H1 (cell line): Measurements from ENCODE around the gene KCTD4. TPM values are rescaled to one million over a fixed set of nuclear protein-coding genes. Genes with fewer than 3 reads are reported as not detected.

ENCODE experiments used
- CTCF ChIA-PET: fragments of 300-600 bp; sonication (Branson Sonifier 250); formaldehyde crosslinking; loops from one replicate; lab custom pipeline; 2021; ENCODE audit not compliant: partially characterized antibody; lab: Charles Lee
- POLR2A ChIA-PET: fragments of 300-600 bp; sonication (Branson Sonifier 250); formaldehyde crosslinking; loops from one replicate; lab custom pipeline; 2021; ENCODE audit warnings: inconsistent platforms; ENCODE audit not compliant: partially characterized antibody; lab: Charles Lee
- DNase-seq, 2 experiments: peaks; one replicate each; pipeline versions ENCODE4 v3.0.0 to v3.0.0-alpha.2; 2010 to 2022; ENCODE audit warnings: low spot score in 2 of 2, low read depth in 1 of 2, mixed read lengths in 1 of 2
- FAIRE-seq: peaks from 2 replicates; lab custom pipeline; 2011; peaks lifted over from hg19 to GRCh38; lab: Jason Lieb, UNC
- H2AFZ ChIP-seq: 2 replicates; pipeline ENCODE4 v1.8.1; 2012; ENCODE audit warnings: low read length, inconsistent platforms
- H2AK5ac ChIP-seq: 2 replicates; pipeline ENCODE4 v1.6.1; 2013; ENCODE audit warnings: low read depth, low read length
- H2BK120ac ChIP-seq: replicated peaks from 2 replicates; pipeline ENCODE3; 2013; ENCODE audit warnings: low read depth, low read length, inconsistent platforms
- H2BK12ac ChIP-seq: 2 replicates; pipeline ENCODE4 v1.6.1; 2013; ENCODE audit warnings: low read depth, low read length
- H2BK15ac ChIP-seq: 2 replicates; pipeline ENCODE4 v1.6.1; 2013; ENCODE audit warnings: low read length
- H2BK20ac ChIP-seq: 2 replicates; pipeline ENCODE4 v1.6.1; 2013; ENCODE audit warnings: low read length
- H2BK5ac ChIP-seq: 2 replicates; pipeline ENCODE4 v1.6.1; 2013; ENCODE audit warnings: low read depth, low read length
- H3K14ac ChIP-seq: 2 replicates; pipeline ENCODE4 v1.6.1; 2013; ENCODE audit warnings: inconsistent platforms; ENCODE audit not compliant: insufficient read length
- H3K18ac ChIP-seq: 2 replicates; pipeline ENCODE4 v1.6.1; 2013; ENCODE audit warnings: low read length; ENCODE audit errors: extremely low read depth
- H3K23ac ChIP-seq: 2 replicates; pipeline ENCODE4 v1.6.1; 2013; ENCODE audit warnings: inconsistent platforms; ENCODE audit not compliant: insufficient read length
- H3K23me2 ChIP-seq: 2 replicates; pipeline ENCODE4 v1.6.1; 2013; ENCODE audit warnings: low read depth, low read length
- H3K27ac ChIP-seq: 2 replicates; pipeline ENCODE4 v1.6.1; 2011; ENCODE audit warnings: low read depth, low read length, inconsistent platforms
- H3K27me3 ChIP-seq, 4 experiments: replicated peaks in 1 of 4; 1 replicate in 1 of 4; 2 replicates in 3 of 4; pipeline versions ENCODE4 v1.6.1 to v1.8.1; 2011 to 2013; ENCODE audit warnings: low read length in 3 of 4, mild to moderate bottlenecking in 3 of 4, inconsistent platforms in 2 of 4, mixed read lengths in 2 of 4, moderate library complexity in 1 of 4; ENCODE audit not compliant: control insufficient read depth in 3 of 4, insufficient read depth in 3 of 4; ENCODE audit errors: extremely low read depth in 1 of 4
- H3K36me3 ChIP-seq, 4 experiments: 2 replicates each; pipeline versions ENCODE4 v1.6.1 to v1.8.1; 2011 to 2013; ENCODE audit warnings: mild to moderate bottlenecking in 4 of 4, low read length in 3 of 4, moderate library complexity in 2 of 4, control low read depth in 1 of 4, inconsistent platforms in 1 of 4; ENCODE audit not compliant: insufficient read depth in 4 of 4, control insufficient read depth in 2 of 4
- H3K4ac ChIP-seq: replicated peaks from 2 replicates; pipeline ENCODE3; 2013; ENCODE audit warnings: low read length, low read depth, mixed read lengths, inconsistent platforms; ENCODE audit not compliant: insufficient read length
- H3K4me1 ChIP-seq, 4 experiments: replicated peaks in 1 of 4; 1 replicate in 1 of 4; 2 replicates in 3 of 4; pipeline versions ENCODE4 v1.6.1 to v1.8.1; 2011 to 2013; ENCODE audit warnings: low read length in 3 of 4, inconsistent platforms in 2 of 4, mixed read lengths in 1 of 4; ENCODE audit not compliant: insufficient read depth in 4 of 4, control insufficient read depth in 3 of 4
- H3K4me2 ChIP-seq, 2 experiments: 2 replicates each; pipeline versions ENCODE4 v1.6.1 to v1.8.1; 2011 to 2013; ENCODE audit warnings: low read depth in 2 of 2, low read length in 2 of 2, control low read depth in 1 of 2, inconsistent platforms in 1 of 2, mild to moderate bottlenecking in 1 of 2; ENCODE audit not compliant: insufficient read depth in 1 of 2
- H3K4me3 ChIP-seq, 4 experiments: fragments of 200-600, 300-600 bp in 1 of 4; sonication (generic), shearing (Covaris generic), sonication (Bioruptor Twin) in 1 of 4; 2 replicates each; pipeline versions ENCODE4 v1.5.1 to v1.8.1; 2011 to 2016; ENCODE audit warnings: low read length in 4 of 4, low read depth in 3 of 4, control low read depth in 2 of 4, inconsistent platforms in 2 of 4, mild to moderate bottlenecking in 2 of 4, mixed read lengths in 1 of 4, moderate library complexity in 1 of 4; ENCODE audit not compliant: insufficient read depth in 2 of 4; ENCODE audit errors: extremely low read depth in 1 of 4
- H3K56ac ChIP-seq: replicated peaks from 2 replicates; pipeline ENCODE3; 2013; ENCODE audit warnings: low read depth, mild to moderate bottlenecking, mixed read lengths, low read length, inconsistent platforms; ENCODE audit not compliant: insufficient read length
- H3K79me1 ChIP-seq: 2 replicates; pipeline ENCODE4 v1.6.1; 2013; ENCODE audit warnings: low read depth, low read length, control low read depth
- H3K79me2 ChIP-seq, 2 experiments: 2 replicates each; pipeline versions ENCODE4 v1.6.1 to v1.8.1; 2012 to 2013; ENCODE audit warnings: low read length in 2 of 2, mild to moderate bottlenecking in 2 of 2, inconsistent platforms in 1 of 2; ENCODE audit not compliant: insufficient read depth in 2 of 2, control insufficient read depth in 1 of 2
- H3K9ac ChIP-seq, 4 experiments: replicated peaks in 1 of 4; 1 replicate in 1 of 4; 2 replicates in 3 of 4; pipeline versions ENCODE4 v1.6.1 to v1.8.1; 2011 to 2013; ENCODE audit warnings: low read depth in 3 of 4, low read length in 3 of 4, control low read depth in 2 of 4, mild to moderate bottlenecking in 2 of 4, moderate library complexity in 2 of 4, inconsistent platforms in 1 of 4; ENCODE audit errors: extremely low read depth in 1 of 4
- H3K9me3 ChIP-seq, 2 experiments: 2 replicates each; pipeline versions ENCODE4 v1.6.1 to v1.8.1; 2012 to 2013; ENCODE audit warnings: mild to moderate bottlenecking in 2 of 2, moderate library complexity in 2 of 2, control low read depth in 1 of 2, inconsistent platforms in 1 of 2, low read depth in 1 of 2, low read length in 1 of 2, mixed read lengths in 1 of 2; ENCODE audit not compliant: insufficient read depth in 2 of 2
- H4K20me1 ChIP-seq, 2 experiments: replicated peaks in 1 of 2; 2 replicates each; pipeline versions ENCODE3 to v1.8.1; 2011 to 2013; ENCODE audit warnings: inconsistent platforms in 2 of 2, low read length in 2 of 2, mild to moderate bottlenecking in 1 of 2; ENCODE audit not compliant: insufficient read depth in 2 of 2, control insufficient read depth in 1 of 2
- H4K5ac ChIP-seq: 2 replicates; pipeline ENCODE4 v1.6.1; 2013; ENCODE audit warnings: low read length, low read depth, mixed read lengths, inconsistent platforms; ENCODE audit not compliant: insufficient read length
- H4K8ac ChIP-seq: 2 replicates; pipeline ENCODE4 v1.8.0; 2013; ENCODE audit warnings: mild to moderate bottlenecking, moderate library complexity, low read length, inconsistent platforms; ENCODE audit not compliant: insufficient read depth; ENCODE audit errors: extremely low read depth
- H4K91ac ChIP-seq: replicated peaks from 2 replicates; pipeline ENCODE3; 2013; ENCODE audit warnings: low read length, mixed read lengths, inconsistent platforms; ENCODE audit not compliant: insufficient read length
- CEBPB ChIP-seq: IDR thresholded peaks from 2 replicates; pipeline ENCODE4 v1.6.1; 2012; ENCODE audit warnings: low read depth, low read length
- EZH2 ChIP-seq: fragments of 200-600 bp; sonication (generic); IDR thresholded peaks from 2 replicates; pipeline ENCODE4 v1.7.1; 2012; ENCODE audit warnings: low read depth, mild to moderate bottlenecking, moderate library complexity, low read length, inconsistent platforms; ENCODE audit not compliant: severe bottlenecking
- KDM1A ChIP-seq: fragments of 200-600, 300-600 bp; sonication (generic); IDR thresholded peaks from 2 replicates; pipeline ENCODE4 v1.7.1; 2016; ENCODE audit warnings: mild to moderate bottlenecking, low read length, borderline replicate concordance
- POLR2AphosphoS5 ChIP-seq: IDR thresholded peaks from 2 replicates; pipeline ENCODE4 v1.6.1; 2011; ENCODE audit warnings: low read depth, low read length
- RNF2 ChIP-seq: fragments of 200-900, 300-1000 bp; sonication (generic); IDR thresholded peaks from 2 replicates; pipeline ENCODE4 v1.7.1; 2016; ENCODE audit warnings: borderline replicate concordance, low read depth, mild to moderate bottlenecking, antibody characterized with exemption, low read length; ENCODE audit not compliant: poor library complexity, severe bottlenecking; ENCODE audit errors: missing control alignments
- SRF ChIP-seq: IDR thresholded peaks from 2 replicates; pipeline ENCODE4 v1.6.1; 2011; ENCODE audit warnings: mild to moderate bottlenecking, low read depth, low read length, moderate library complexity
- TEAD4 ChIP-seq: IDR thresholded peaks from 2 replicates; pipeline ENCODE4 v1.6.1; 2012; ENCODE audit warnings: low read depth, low read length, inconsistent platforms, mixed read lengths
- WGBS, 2 experiments: shearing (Covaris generic) in 1 of 2; methylation state at CpG; one replicate each; pipeline versions ENCODE4 v1.1.6 to v1.1.7; 2013 to 2015; ENCODE audit warnings: low lambda C conversion rate in 2 of 2, mixed read lengths in 2 of 2, inconsistent platforms in 1 of 2, low coverage in 1 of 2, missing lambda C conversion rate in 1 of 2; ENCODE audit not compliant: insufficient replicate concordance in 2 of 2, insufficient coverage in 1 of 2, insufficient read length in 1 of 2; ENCODE audit errors: extremely low coverage in 1 of 2, missing lambda C conversion rate in 1 of 2; 5-methylcytosine and 5-hydroxymethylcytosine counted together
- polyA plus RNA-seq, 7 experiments: library from polyadenylated mRNA; depleted of rRNA in 3 of 7; stranded (reverse) in 5 of 7; unstranded in 2 of 7; fragments of >200 nt in 5 of 7; fragments of 200-250 nt in 2 of 7; gene quantifications; 1 replicate in 5 of 7; 2 replicates in 1 of 7; 4 replicates in 1 of 7; pipeline versions ENCODE4 v1.2.1 to v1.2.3, GENCODE V29; 2011 to 2013; ENCODE audit warnings: missing spikeins in 2 of 7, mixed read lengths in 2 of 7
- total RNA-seq: library from RNA; stranded (reverse); fragmentation: NEBNext Ultra II Directional; extraction: Animal tissue kit (Norgen Biotek cat#: 25700); gene quantifications from 2 replicates; pipeline ENCODE4 v1.2.1, GENCODE V29; 2021
- TF ChIP-seq, protein P1 (sequence below): IDR thresholded peaks from 2 replicates; pipeline ENCODE4 v1.6.1; 2012; ENCODE audit warnings: inconsistent platforms

KCTD4 gene
- total and polyA plus RNA-seq, 2 of the 8 experiments (the other 6 are each of a cell fraction or from before 2014, with no cell fraction given), result not detected

DNA sequence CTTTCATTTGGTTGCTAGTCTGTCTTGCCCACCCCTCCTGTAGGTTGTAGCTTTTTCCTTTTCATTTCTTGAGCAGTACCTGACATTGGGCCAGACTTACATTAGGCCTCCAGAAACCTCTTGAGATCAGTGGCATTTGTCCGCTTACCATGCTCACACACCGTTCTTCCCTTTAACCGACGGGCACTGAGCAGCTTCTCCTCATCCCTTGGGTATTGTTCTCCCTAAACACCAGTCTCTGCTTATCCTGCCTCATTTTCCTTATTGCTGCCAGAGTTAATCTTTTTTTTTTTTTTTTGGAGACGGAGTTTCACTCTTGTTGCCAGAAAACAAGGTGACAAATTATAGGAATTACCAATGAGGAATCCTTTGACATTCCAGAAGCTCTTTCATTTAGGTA lies 27.2 kb upstream of the KCTD4 start:
- Histone ChIP-seq H3K4ac (no peak overlapping the region), H4K8ac (no peak overlapping the region), H3K36me3 (no peaks in the 10 kb centered on the region), H3K56ac (no peak overlapping the region), H3K27ac (0 out of 2 replicates have a peak overlapping the region, but pooled peaks have one; percentile 3), H4K91ac (no peak overlapping the region), H2BK5ac (no peak overlapping the region), H2BK20ac (no peak overlapping the region), H3K18ac (no peak overlapping the region), H3K79me1 (no peaks in the 10 kb centered on the region; the same call in 1 of the 2 replicates), H3K4me3 (no peak overlapping the region), H3K23me2 (no peaks in the 10 kb centered on the region), H3K9me3 (no peaks in the 10 kb centered on the region), H3K23ac (no peak overlapping the region), H3K14ac (no peak overlapping the region), H3K27me3 (no peaks in the 10 kb centered on the region), H2AK5ac (no peak overlapping the region), H2BK120ac (no peak overlapping the region), H3K9ac (no peak overlapping the region), H2BK15ac (no peak overlapping the region), H3K79me2 (no peaks in the 10 kb centered on the region), H4K20me1 (peaks cover 0 to 2% of the 10 kb centered on the region in 2 experiments), H3K4me1 (no peaks in the 10 kb centered on the region), H2BK12ac (no peak overlapping the region)
- ChIA-PET POLR2A (interaction anchor here (1.2 kb wide), 1 partner anchor 21 kb away, joined by 3 read pairs; no protein-coding TSS in a partner anchor), CTCF (interaction anchor here (1.4 kb wide), 1 partner anchor 9 kb away, joined by 4 read pairs; no protein-coding TSS in a partner anchor)
- WGBS, 2 experiments, result 97% methylated on average over 5 of the region's 5 CpGs; no CpG with 5 or more reads in 1 of the 2 experiments
- DNase-seq (no peak), FAIRE-seq (no peak)
- TF ChIP-seq CEBPB, result no peak
- no peak for TF ChIP-seq TEAD4
- no peak for TF ChIP-seq POLR2AphosphoS5
- no peak for TF ChIP-seq KDM1A
- no peak for TF ChIP-seq RNF2
- TF ChIP-seq EZH2, result no peak
- TF ChIP-seq, protein P1, sequence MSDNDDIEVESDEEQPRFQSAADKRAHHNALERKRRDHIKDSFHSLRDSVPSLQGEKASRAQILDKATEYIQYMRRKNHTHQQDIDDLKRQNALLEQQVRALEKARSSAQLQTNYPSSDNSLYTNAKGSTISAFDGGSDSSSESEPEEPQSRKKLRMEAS, result no peak
- no peak for TF ChIP-seq SRF
- TF ChIP-seq, all 59 proteins: peak for 0
- Histone ChIP-seq H2AFZ (no peak overlapping the region), H3K4me2 (no peak overlapping the region), H4K5ac (no peak overlapping the region)
